Testis (tissue), 3 donors: ENCODE measurements around the gene AHCYL1. TPM values are rescaled to one million over a fixed set of nuclear protein-coding genes. Genes with fewer than 3 reads are reported as not detected.

Source experiments
- DNase-seq: peaks from one replicate; pipeline ENCODE4 v3.0.0-alpha.2; 2019
- H3K27ac ChIP-seq, 2 donors: fragments of 200-600 bp; sonication (generic); one replicate each; pipeline ENCODE4 v1.5.1; 2019
- H3K27me3 ChIP-seq: fragments of 200-600 bp; sonication (generic); one replicate; pipeline ENCODE4 v1.5.1; 2019
- H3K36me3 ChIP-seq: fragments of 200-600 bp; sonication (generic); one replicate; pipeline ENCODE4 v1.5.1; 2017; ENCODE audit warnings: low read depth; ENCODE audit errors: missing control alignments
- H3K4me1 ChIP-seq: fragments of 200-600 bp; sonication (generic); one replicate; pipeline ENCODE4 v1.5.1; 2019
- H3K4me3 ChIP-seq, 2 donors: fragments of 200-600 bp; sonication (generic); one replicate each; pipeline ENCODE4 v1.5.1; 2017 to 2019
- H3K9me3 ChIP-seq: fragments of 200-600 bp; sonication (generic); one replicate; pipeline ENCODE4 v1.5.1; 2017
- POLR2A ChIP-seq: fragments of 450-650 bp; IDR thresholded peaks from one replicate; pipeline ENCODE4 v1.6.1; 2017; ENCODE audit warnings: antibody characterized with exemption, mild to moderate bottlenecking, moderate library complexity
- WGBS, 2 donors: methylation state at CpG; one replicate each; pipeline ENCODE4 v1.1.5; 2018; 5-methylcytosine and 5-hydroxymethylcytosine counted together
- intact Hi-C: fragments of 100-400 bp; cut with DNase I; formaldehyde crosslinking; loops from one replicate; pipeline ENCODE4 v1.15.1; 2023; ENCODE audit warnings: low total_unique reads
- polyA plus RNA-seq: library from polyadenylated mRNA; stranded (reverse); fragments of 350-450 nt; fragmentation: Illumina TruSeq; extraction: RNeasy Lipid Tissue Mini Kit (QIAGEN cat#74804); gene quantifications from one replicate; pipeline ENCODE4 v1.2.3, GENCODE V29; 2014; ENCODE audit warnings: low read depth, low replicate concordance; ENCODE audit not compliant: insufficient read depth
- total RNA-seq, 2 donors: library from RNA; depleted of rRNA; stranded (reverse); fragments of >200 nt; gene quantifications; one replicate each; pipeline ENCODE4 v1.2.3, GENCODE V29; 2016
- TF ChIP-seq, protein P1 (sequence below), 3 experiments: fragments of 450-650 bp in 2 of 3; fragments of 200-600 bp in 1 of 3; sonication (generic) in 1 of 3; IDR thresholded peaks; one replicate each; pipeline ENCODE4 v1.5.1; 2016 to 2019; ENCODE audit warnings: antibody characterized with exemption in 3 of 3, mild to moderate bottlenecking in 2 of 3, moderate library complexity in 1 of 3

Gene AHCYL1
- total and polyA plus RNA-seq, 3 donors from 2014 or later = 48.5 to 64.3 (median 59.1) TPM

DNA sequence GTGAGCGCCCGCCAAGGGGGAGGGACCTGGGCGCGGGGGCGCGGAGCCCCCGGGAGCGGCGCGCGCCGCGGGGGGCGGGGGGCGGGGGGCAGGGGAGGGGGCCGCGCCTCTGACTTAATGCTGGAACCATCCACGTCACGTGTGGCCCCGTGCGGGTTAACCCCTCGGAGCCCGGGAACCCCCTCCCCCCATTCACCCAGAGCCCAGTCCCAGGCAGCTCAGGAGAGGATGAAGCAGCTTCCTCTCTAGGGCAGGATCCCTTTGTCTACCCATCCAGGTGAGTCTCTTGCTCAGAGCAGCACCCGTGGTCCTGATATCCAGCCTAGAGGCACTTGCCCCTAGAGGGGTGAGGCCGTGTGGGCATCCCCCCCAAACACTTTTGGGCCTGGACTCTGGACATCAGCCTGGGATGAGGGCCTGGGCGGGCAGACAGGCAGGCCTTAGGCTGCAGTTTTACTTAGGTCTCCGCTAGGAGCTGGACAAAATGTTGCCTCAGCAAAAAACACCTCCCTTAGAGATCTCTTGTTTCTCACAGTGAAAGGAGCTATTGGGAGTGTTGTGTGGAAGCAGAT, 86.2 kb downstream of the AHCYL1 start, which contains the start of gene ALX3:
Gene ALX3, minus strand, starts transcription at position 2 of the 572 bp plus-strand sequence. CDS start 60 bp downstream, outside the sequence.
- no peaks in the 10 kb centered on the region for H3K36me3 ChIP-seq
- H3K4me1 ChIP-seq = no peaks in the 10 kb centered on the region
- DNase-seq = no peak
- H3K27me3 ChIP-seq = no peaks in the 10 kb centered on the region
- TF ChIP-seq, protein P1, sequence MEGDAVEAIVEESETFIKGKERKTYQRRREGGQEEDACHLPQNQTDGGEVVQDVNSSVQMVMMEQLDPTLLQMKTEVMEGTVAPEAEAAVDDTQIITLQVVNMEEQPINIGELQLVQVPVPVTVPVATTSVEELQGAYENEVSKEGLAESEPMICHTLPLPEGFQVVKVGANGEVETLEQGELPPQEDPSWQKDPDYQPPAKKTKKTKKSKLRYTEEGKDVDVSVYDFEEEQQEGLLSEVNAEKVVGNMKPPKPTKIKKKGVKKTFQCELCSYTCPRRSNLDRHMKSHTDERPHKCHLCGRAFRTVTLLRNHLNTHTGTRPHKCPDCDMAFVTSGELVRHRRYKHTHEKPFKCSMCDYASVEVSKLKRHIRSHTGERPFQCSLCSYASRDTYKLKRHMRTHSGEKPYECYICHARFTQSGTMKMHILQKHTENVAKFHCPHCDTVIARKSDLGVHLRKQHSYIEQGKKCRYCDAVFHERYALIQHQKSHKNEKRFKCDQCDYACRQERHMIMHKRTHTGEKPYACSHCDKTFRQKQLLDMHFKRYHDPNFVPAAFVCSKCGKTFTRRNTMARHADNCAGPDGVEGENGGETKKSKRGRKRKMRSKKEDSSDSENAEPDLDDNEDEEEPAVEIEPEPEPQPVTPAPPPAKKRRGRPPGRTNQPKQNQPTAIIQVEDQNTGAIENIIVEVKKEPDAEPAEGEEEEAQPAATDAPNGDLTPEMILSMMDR (IDR thresholded peaks at IDR 0.05) = no peak
- no peak for TF ChIP-seq POLR2A
- H3K27ac ChIP-seq = no peak within 1 kb of the TSS
- intact Hi-C loops = no loop called here
- H3K9me3 ChIP-seq = no peaks in the 10 kb centered on the region
- peak within 1 kb of the TSS; percentile 26 to 31 for H3K4me3 ChIP-seq
- WGBS, 2 donors = 25 to 42% methylated on average over 4 to 11 of the region's 27 CpGs

Other genes starting within 250 kb of the AHCYL1 start
- gene GSTM3, start 243.7 kb upstream of the AHCYL1 start, total RNA-seq = 100 to 1,000 TPM; 748 to 769 TPM
- 1,464 TPM for gene GSTM3, start 243.7 kb upstream of the AHCYL1 start, polyA plus RNA-seq
- 1 to 10 TPM; 3.3 to 7.2 TPM for gene EPS8L3, start 220.8 kb upstream of the AHCYL1 start, total RNA-seq
- gene EPS8L3, start 220.8 kb upstream of the AHCYL1 start, polyA plus RNA-seq = 7.7 TPM
- gene CSF1, start 73.9 kb upstream of the AHCYL1 start, total RNA-seq = 10 to 100 TPM in 1 of 2 donors, 1 to 10 TPM in 1; 9.8 to 10.9 TPM
- 14.2 TPM for gene CSF1, start 73.9 kb upstream of the AHCYL1 start, polyA plus RNA-seq
- 100 to 1,000 TPM in 1 of 2 donors, 10 to 100 TPM in 1; 85.8 to 103 TPM for gene STRIP1, start 49.9 kb downstream of the AHCYL1 start, total RNA-seq
- gene STRIP1, start 49.9 kb downstream of the AHCYL1 start, polyA plus RNA-seq = 49.9 TPM
- under 1 TPM; 0.31 to 0.79 TPM for gene ALX3, start 85.9 kb downstream of the AHCYL1 start, total RNA-seq
- 0.49 TPM for gene ALX3, start 85.9 kb downstream of the AHCYL1 start, polyA plus RNA-seq
- gene UBL4B, start 127.7 kb downstream of the AHCYL1 start, total RNA-seq = 10 to 100 TPM; 34.1 to 95.5 TPM
- gene UBL4B, start 127.7 kb downstream of the AHCYL1 start, polyA plus RNA-seq = 105 TPM
- 1 to 10 TPM; 4.5 to 5.3 TPM for gene SLC6A17, start 165.7 kb downstream of the AHCYL1 start, total RNA-seq
- 3.6 TPM for gene SLC6A17, start 165.7 kb downstream of the AHCYL1 start, polyA plus RNA-seq
- gene KCNC4, start 225.5 kb downstream of the AHCYL1 start, total RNA-seq = 10 to 100 TPM; 21.7 to 24.8 TPM
- 9.5 TPM for gene KCNC4, start 225.5 kb downstream of the AHCYL1 start, polyA plus RNA-seq